Stimulated activated naive CD4-positive, alpha-beta T cell treated with Interleukin-2 at 50 U/mL for 16 hours (primary cell): ENCODE data around the gene DNAAF3.
A peak's percentile ranks its signal among the peaks of the same experiment; 100 is the strongest.

ENCODE experiments used
- DNase-seq: peaks from one replicate; lab custom pipeline; 2025; lab: John Stamatoyannopoulos, UW

DNAAF3 gene

GRCh38 chr19:55153652-55154264 lies 12.7 kb downstream of the DNAAF3 start:
- no peak for DNase-seq

- DNase-seq, result no peak
These were observed 14.4 kb downstream of the DNAAF3 start for GRCh38 chr19:55152017-55152416.

DNA sequence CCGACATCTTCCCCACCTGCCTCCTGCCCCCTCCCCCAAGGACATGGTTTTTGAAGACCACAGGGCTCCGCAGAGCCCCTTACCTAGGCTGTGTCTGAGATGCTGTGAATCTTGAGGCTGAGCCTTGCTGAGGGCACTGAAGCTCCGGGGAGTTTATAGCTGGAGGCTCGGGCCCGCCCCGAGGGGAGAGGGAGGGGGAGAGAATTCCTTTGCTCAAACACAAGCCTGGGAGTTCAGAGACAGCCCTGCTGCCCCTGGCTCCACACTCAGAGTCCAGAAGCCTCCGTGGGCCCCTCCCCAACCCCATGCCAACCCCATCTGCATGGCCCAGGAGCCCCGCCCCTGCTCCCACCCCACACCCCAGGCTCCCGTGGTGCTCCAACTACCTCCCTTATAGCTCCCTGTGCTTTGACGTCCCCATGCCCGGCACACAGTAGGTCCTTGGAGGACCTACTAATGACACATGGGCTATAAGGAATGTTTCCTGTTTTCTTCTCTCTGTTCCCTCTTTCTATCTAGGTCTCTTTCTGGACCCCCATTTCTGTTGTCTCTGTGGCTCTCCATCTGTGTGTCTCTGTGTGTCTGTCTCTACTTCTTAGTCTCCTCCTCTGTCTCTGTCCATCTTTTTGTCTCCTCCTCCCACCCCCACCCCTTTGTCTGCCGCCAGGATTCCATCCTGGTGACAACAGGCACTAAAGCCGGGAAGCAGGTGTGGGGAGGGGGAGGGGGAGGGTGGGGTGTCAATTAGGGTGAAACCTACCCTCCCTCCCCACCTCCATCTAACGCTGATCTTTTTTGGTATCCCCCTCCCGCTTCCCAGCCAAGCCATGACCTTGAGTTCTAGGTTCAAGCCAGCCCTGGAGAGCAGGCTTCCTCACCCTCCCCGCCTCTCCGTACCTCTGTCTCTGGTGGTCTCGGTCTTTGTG lies 17.1 kb downstream of the DNAAF3 start, which contains the start of gene TNNT1:
Gene TNNT1, minus strand, starts transcription at position 129 of the 926 bp plus-strand sequence. CDS start 2,049 bp downstream, outside the sequence.
- DNase-seq, result no peak

- no peak for DNase-seq
These were observed 18.7 kb downstream of the DNAAF3 start for GRCh38 chr19:55147545-55148251.

- no peak for DNase-seq
These were observed 19.6 kb downstream of the DNAAF3 start for GRCh38 chr19:55146705-55147273.

DNA sequence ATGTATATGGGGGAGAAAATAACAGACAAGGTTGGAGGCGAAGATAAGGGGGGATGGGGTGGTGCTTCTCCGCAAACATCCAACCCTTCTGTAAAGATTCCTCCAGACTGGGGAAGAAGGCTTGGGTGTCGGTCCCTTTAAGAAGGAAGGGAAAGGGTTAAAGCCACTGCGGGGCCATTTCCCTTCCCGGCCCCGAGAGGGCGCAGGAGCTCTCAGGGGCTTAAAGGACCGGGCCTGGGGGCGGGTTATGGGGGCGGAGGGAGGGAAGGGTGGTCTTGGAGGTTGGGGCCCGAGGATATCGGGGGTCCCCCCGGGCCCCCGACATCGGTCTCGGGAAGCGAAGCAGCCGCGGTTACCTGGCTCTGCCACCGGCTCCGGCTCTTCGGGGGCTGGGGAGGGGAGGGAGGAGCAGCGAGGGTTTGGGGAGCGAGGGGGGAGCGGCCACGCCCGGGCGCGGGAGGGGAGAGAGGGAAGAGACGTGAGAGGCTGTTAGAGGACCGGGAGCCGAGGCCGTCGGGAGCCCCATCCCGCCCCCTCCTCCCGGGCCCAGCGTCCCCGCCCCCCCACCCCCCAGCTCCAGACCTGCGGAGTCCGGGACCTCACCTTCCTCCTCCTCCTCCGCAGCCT lies 20.2 kb downstream of the DNAAF3 start:
- DNase-seq, result no peak

DNA sequence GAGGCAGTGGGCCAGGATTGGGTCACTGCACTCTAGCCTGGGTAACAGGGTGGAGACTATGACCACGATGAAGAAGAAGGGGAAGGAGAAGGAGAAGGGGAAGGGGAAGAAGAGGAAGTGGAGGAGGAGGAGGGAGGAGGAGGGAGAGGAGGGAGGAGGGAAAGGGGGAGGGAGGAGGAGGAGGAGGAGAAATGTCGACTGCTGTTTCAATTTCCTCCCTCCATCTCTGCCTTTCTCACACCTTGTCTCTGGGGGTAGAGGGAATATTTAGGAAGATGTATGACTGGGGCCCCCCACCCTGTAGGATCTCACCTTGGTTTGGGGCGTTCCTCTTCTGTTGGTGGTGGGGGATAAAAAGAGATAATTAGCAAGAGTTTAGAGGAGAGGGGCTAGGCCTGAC lies 21.2 kb downstream of the DNAAF3 start:
- no peak for DNase-seq

DNA sequence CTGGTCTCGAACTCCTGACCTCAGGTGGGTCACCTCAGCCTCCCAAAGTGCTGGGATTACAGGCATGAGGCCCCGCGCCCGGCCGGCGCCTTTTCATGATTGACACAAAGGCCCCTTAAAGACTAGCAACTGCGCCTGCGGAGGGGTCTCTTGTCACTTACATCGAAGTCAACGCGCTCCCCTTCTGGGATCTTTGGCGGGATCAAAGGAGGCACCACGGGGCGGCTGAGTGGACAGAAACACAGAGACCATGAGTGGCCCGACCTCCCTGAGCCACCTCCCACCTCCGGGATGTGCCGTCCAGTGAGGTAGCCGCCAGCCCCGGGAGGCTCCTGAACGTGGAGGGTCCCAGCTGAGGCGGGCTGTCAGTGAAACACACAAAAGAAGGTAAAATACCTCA lies 24.7 kb downstream of the DNAAF3 start:
- no peak for DNase-seq

- no peak for DNase-seq
These were observed 28.5 kb downstream of the DNAAF3 start for GRCh38 chr19:55137915-55138314.

DNA sequence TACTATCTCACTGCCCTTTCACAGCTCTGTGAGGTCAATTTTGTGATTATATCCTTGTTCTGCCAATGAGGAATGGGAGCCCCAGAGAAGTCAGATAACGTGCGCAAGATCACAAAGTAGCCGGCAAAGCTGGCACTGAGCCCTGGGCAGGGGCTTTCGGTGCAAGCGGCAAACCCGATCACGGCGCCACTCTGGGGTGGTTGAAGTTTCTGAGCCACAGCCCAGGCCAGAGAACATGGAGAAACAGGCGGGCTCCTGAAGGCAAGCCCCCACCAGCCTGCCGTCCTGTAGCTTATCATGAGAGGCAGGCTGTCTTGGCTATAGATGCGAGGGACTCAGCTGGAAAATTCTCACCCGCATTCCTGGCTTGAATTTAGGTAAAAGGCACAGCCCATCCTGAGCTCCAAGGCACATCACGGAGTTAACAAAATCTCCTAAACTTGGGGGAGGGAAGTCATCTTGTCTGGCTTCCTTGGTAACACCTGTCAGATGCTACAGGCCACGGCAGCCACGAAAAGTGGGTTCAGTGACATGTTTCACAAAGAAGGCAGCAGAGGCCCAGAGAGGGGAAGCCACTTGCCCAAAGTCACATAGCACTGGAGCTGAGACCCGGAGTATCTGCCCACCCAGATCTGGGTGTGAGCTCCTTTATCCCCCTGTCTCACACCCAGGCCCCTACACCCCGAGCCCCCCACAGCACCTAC lies 29.9 kb downstream of the DNAAF3 start:
- no peak for DNase-seq

DNA sequence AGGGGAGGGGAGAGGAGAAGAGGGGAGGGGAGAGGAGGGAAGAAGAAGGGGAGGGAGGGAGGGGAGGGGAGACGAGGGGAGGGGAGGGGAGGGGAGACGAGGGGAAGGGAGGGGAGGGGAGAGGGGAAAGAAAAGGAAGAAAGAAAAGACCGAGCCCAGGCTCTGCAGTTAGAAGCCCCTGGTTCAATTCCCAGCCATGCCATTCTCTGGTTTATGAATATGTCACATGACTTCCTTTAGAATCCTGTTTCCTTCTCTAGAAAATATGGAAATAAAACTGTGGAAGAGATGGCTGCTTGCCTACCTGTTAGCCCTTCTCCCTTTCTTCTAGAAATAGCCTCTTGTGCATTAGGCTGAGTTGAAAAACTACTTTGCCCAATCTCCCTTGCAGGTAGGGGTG lies 31.7 kb downstream of the DNAAF3 start:
- no peak for DNase-seq

GRCh38 chr19:55133639-55134444 lies 32.6 kb downstream of the DNAAF3 start:
- DNase-seq, result no peak

DNA sequence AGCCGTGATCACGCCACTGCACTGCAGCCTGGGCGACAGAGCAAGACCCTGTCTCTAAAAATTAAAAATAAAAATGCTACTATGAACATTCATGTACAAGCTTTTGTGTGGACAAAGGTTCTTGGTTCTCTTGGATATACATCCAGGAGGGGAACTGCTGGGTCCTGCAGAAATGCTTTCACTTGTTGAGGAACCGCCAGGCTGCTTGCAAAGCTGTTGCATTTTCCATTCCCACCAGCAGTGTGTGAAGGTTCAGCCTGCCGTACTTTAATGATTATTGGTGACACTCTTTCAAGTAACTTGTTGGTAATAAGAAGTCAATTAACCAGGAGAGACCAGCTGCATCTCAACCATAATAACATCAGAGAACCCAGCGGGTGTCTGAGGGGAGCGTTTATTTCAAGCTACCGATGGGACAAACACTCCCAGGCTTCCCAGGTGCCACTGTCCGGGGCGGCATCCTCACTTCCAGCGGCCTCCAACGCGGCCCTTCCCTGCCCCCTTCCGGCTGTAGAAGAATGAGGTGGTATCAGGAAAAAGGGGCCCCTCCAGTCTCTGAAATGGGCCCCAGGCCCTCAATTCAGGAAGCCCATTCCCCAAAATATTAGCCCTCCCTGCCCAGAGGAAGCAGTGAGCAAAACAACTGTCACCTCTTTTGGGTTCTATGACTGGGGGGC lies 33.8 kb downstream of the DNAAF3 start:
- no peak for DNase-seq

DNA sequence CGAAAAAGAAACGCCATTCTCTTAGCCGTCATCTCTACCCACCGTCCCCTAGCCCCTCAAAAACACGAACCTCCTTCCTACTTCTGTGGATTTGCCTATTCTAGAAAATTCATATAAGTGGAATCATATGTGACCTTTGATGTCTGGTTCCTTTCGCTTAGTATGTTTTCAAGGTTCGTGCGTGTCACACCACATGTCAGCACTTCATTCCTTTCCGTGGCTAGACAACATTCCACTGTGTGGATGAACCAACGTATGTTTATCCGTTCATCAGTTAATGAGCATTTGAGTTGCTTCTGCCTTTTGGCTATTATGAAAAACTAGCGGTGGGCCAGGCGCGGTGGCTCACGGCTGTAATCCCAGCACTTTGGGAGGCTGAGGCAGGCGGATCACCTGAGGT lies 35.0 kb downstream of the DNAAF3 start:
- no peak for DNase-seq

DNA sequence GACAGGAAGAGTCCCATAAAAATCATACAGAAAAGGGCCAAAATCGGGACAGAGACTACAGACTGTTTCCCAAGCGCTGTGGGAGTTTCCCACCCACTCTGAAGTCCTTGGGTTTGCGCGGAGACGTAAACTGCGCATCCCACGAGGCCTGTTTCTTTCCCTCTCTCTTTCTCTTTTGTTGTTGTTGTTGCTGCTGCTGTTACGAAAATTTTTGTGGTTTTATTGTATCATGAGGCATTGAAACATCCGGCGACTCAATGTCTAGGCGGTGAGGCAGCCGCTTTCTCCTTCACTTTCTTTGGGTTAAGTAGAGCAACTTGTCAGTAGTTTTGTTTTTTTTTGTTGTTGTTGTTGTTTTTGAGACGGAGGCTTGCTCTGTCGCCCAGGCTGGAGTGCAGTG lies 47.4 kb downstream of the DNAAF3 start:
- DNase-seq, result peak; percentile 5

GRCh38 chr19:55118401-55118991 lies 47.9 kb downstream of the DNAAF3 start:
- DNase-seq, result no peak

DNA sequence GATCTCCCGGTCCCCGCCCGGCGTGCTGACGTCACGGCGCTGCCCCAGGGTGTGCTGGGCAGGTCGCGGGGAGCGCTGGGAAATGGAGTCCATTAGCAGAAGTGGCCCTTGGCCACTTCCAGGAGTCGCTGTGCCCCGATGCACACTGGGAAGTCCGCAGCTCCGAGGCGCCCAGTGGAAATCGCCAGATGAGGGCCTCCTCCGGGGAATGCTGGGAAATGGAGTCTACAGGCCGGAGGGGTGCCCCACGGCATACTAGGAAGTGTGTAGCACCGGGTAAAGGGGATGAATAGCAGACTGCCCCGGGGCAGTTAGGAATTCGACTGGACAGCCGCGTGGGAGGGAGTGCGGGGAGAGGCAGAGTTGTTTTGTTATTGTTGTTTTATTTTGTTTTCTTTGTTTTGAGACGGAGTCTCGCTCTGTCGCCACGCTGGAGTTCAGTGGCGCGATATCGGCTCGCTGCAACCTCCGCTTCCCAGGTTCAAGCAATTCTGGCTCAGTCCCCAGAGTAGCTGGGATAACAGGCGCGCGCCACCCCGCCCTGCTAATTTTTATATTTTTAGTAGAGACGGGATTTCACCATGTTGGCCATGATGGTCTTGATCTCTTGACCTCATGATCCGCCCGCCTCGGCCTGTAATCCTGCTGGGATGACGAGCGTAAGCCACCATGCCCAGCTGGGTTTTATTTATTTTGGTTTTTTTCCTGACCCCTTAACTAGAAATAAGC lies 48.6 kb downstream of the DNAAF3 start:
- DNase-seq, result peak; percentile 98

- DNase-seq, result peak; percentile 12
These were observed 49.4 kb downstream of the DNAAF3 start, which contains the start of gene PPP1R12C for GRCh38 chr19:55116859-55117662. TSS of gene PPP1R12C (minus strand) at chr19:55117637. CDS start at chr19:55117543, 94 bp downstream.
